SK-N-SH treated with all-trans-retinoic acid at 6 μM for 48 hours (cell line): ENCODE data around the gene SLC10A3.

Experiments used
- CREB5 ChIP-seq: fragments of 250-450 bp; sonication (Bioruptor Pico); IDR thresholded peaks from 2 replicates; pipeline ENCODE4 v1.5.1; 2020; ENCODE audit warnings: low read depth, mild to moderate bottlenecking, moderate library complexity
- OSR1 ChIP-seq: fragments of 250-450 bp; sonication (Bioruptor Pico); IDR thresholded peaks from 2 replicates; pipeline ENCODE4 v1.8.0; 2022; ENCODE audit warnings: moderate library complexity, mild to moderate bottlenecking, inconsistent platforms
- RARB ChIP-seq: fragments of 250-450 bp; sonication (Bioruptor Pico); IDR thresholded peaks from 2 replicates; pipeline ENCODE4 v1.8.0; 2021; ENCODE audit warnings: mild to moderate bottlenecking, moderate library complexity
- TOX ChIP-seq: fragments of 250-450 bp; sonication (Bioruptor Pico); IDR thresholded peaks from 2 replicates; pipeline ENCODE4 v1.8.0; 2021; ENCODE audit warnings: mild to moderate bottlenecking, moderate library complexity, borderline replicate concordance
- TSHZ2 ChIP-seq: fragments of 250-450 bp; sonication (Bioruptor Pico); IDR thresholded peaks from 2 replicates; pipeline ENCODE4 v1.5.0; 2020; ENCODE audit warnings: mild to moderate bottlenecking, moderate library complexity
- ZC3H10 ChIP-seq: fragments of 250-450 bp; sonication (Bioruptor Pico); IDR thresholded peaks from 2 replicates; pipeline ENCODE4 v1.5.1; 2021; ENCODE audit warnings: mild to moderate bottlenecking, moderate library complexity
- ZFP30 ChIP-seq: fragments of 450-650 bp; formaldehyde crosslinking; IDR thresholded peaks from 2 replicates; pipeline ENCODE4 v1.5.0; 2022; ENCODE audit warnings: mild to moderate bottlenecking, moderate library complexity

- no peak for TF ChIP-seq ZC3H10 (CRISPR knock-in tag)
- TF ChIP-seq ZFP30 (CRISPR knock-in tag), result no peak
- no peak for TF ChIP-seq CREB5 (CRISPR knock-in tag)
- TF ChIP-seq RARB (CRISPR knock-in tag), result no peak
- no peak for TF ChIP-seq TSHZ2 (CRISPR knock-in tag)
- no peak for TF ChIP-seq OSR1 (CRISPR knock-in tag)
- no peak for TF ChIP-seq TOX (CRISPR knock-in tag)
Measured at GRCh38 chrX:154439841-154440240, 50.6 kb downstream of the SLC10A3 start.
